Measurements from ENCODE around the gene S100A1.
A peak's percentile ranks its signal among the peaks of the same experiment; 100 is the strongest.
"Not testable (repeated sequence)": the region's sequence is repeated elsewhere in the genome, so short reads cannot be mapped to it uniquely, and the experiment has no call there.

Gene S100A1

GRCh38 chr1:153626477-153626903, 1.7 kb upstream of the S100A1 start:
- peak overlapping the region in 20 of 21 experiments; percentile 51 to 96 (median 86) for H3K27ac ChIP-seq

GRCh38 chr1:153626904-153627714, 1.1 kb upstream of the S100A1 start, which contains the start of gene S100A13:
Gene S100A13 (minus strand): TSS chr1:153627505. CDS start chr1:153626472, 1,033 bp downstream.
- Histone ChIP-seq H3K27ac (peak within 1 kb of the TSS; percentile 3 to 96 (median 85)), H3K4me3 (peak within 1 kb of the TSS; percentile 30 to 46 (median 36))

More at GRCh38 chr1:153626477-153626903, 1.7 kb upstream of the S100A1 start:
- H3K4me3 ChIP-seq: peak overlapping the region; percentile 30 to 46 (median 36)

- H3K4me3 ChIP-seq: no peak overlapping the region
- peak overlapping the region in 8 of 21 experiments; percentile 14 to 96 (median 88) for H3K27ac ChIP-seq
Observed at GRCh38 chr1:153628638-153629342, 556 bp downstream of the S100A1 start.

GRCh38 chr1:153629343-153629665, 1.1 kb downstream of the S100A1 start:
- Histone ChIP-seq H3K4me3 (no peak overlapping the region), H3K27ac (peak overlapping the region in 4 of 21 experiments; percentile 28 to 90 (median 77))

- Histone ChIP-seq H3K27ac (peak overlapping the region in 6 of 21 experiments; percentile 23 to 90 (median 46)), H3K4me3 (no peak overlapping the region)
Observed at GRCh38 chr1:153629971-153630370, 1.7 kb downstream of the S100A1 start.

GRCh38 chr1:153630384-153630783, 2.1 kb downstream of the S100A1 start:
- Histone ChIP-seq H3K27ac (peak overlapping the region in 6 of 21 experiments; percentile 23 to 90 (median 44)), H3K4me3 (no peak overlapping the region)

- no peak overlapping the region for H3K4me3 ChIP-seq
- peak overlapping the region in 3 of 21 experiments; percentile 24 to 90 (median 43) for H3K27ac ChIP-seq
Observed at GRCh38 chr1:153631047-153632022, 3.1 kb downstream of the S100A1 start.

GRCh38 chr1:153633161-153633753, 5.0 kb downstream of the S100A1 start:
- Histone ChIP-seq H3K27ac (peak overlapping the region in 20 of 21 experiments; percentile 94 to 100 (median 99)), H3K4me3 (peak overlapping the region; percentile 56 to 78 (median 62))

- H3K27ac ChIP-seq: peak within 1 kb of the TSS; percentile 88 to 100 (median 99)
- H3K4me3 ChIP-seq: peak within 1 kb of the TSS; percentile 56 to 78 (median 62)
Observed at GRCh38 chr1:153633754-153634665, 5.8 kb downstream of the S100A1 start, which contains the start of gene CHTOP. Gene CHTOP (plus strand): TSS chr1:153634066. CDS start chr1:153636589, 2,523 bp downstream.

- Histone ChIP-seq H3K4me3 (peak overlapping the region in 3 of 7 experiments; percentile 57 to 78 (median 62)), H3K27ac (peak overlapping the region in 5 of 21 experiments; percentile 98 to 100 (median 100))
Observed at GRCh38 chr1:153635872-153636271, 7.6 kb downstream of the S100A1 start.

GRCh38 chr1:153636312-153636711, 8.1 kb downstream of the S100A1 start:
- Histone ChIP-seq H3K27ac (peak overlapping the region in 1 of 21 experiments; percentile 100), H3K4me3 (no peak overlapping the region)

- no peak overlapping the region for H3K27ac ChIP-seq
- H3K4me3 ChIP-seq: no peak overlapping the region
Observed at GRCh38 chr1:153638261-153638660, 10.0 kb downstream of the S100A1 start.

- H3K4me3 ChIP-seq: no peak overlapping the region
Observed at GRCh38 chr1:153639280-153639679, 11.0 kb downstream of the S100A1 start.

GRCh38 chr1:153640213-153640612, 12.0 kb downstream of the S100A1 start:
- not testable (repeated sequence) for H3K27ac ChIP-seq, H3K4me3 ChIP-seq

More at GRCh38 chr1:153639280-153639679, 11.0 kb downstream of the S100A1 start:
- H3K27ac ChIP-seq: no peak overlapping the region

- H3K27ac ChIP-seq: no peak overlapping the region
- no peak overlapping the region for H3K4me3 ChIP-seq
Observed at GRCh38 chr1:153640861-153641260, 12.6 kb downstream of the S100A1 start.

GRCh38 chr1:153642161-153642560, 13.9 kb downstream of the S100A1 start:
- Histone ChIP-seq H3K27ac (no peak overlapping the region), H3K4me3 (no peak overlapping the region)

GRCh38 chr1:153643100-153643499, 14.9 kb downstream of the S100A1 start:
- H3K4me3 ChIP-seq: no peak overlapping the region
- H3K27ac ChIP-seq: no peak overlapping the region

- no peak overlapping the region for H3K27ac ChIP-seq
- no peak overlapping the region for H3K4me3 ChIP-seq
Observed at GRCh38 chr1:153643816-153644215, 15.6 kb downstream of the S100A1 start.
